Measurements from ENCODE around the gene ZNF276. TPM values are rescaled to one million over a fixed set of nuclear protein-coding genes. Genes with fewer than 3 reads are reported as not detected.
"Not testable (repeated sequence)": the region's sequence is repeated elsewhere in the genome, so short reads cannot be mapped to it uniquely, and the experiment has no call there.

ZNF276 gene
- total RNA-seq, 4 donors from 2014 or later, result 16.7 to 45.8 (median 18.2) TPM

GRCh38 chr16:89696670-89697128 is 24.6 kb upstream of the ZNF276 start:
- no peak for ATAC-seq
- H3K4me3 ChIP-seq, result no peak overlapping the region
- H3K36me3 ChIP-seq, result peaks cover 0 to 64% of the 10 kb centered on the region in 2 donors
- no peaks in the 10 kb centered on the region for H3K27me3 ChIP-seq
- no peaks in the 10 kb centered on the region for H3K9me3 ChIP-seq
- WGBS, 2 donors (ENCODE audit: low coverage in 1 of 2), result no CpG with 5 or more reads among the region's 18 CpGs
- TF ChIP-seq CTCF (IDR thresholded peaks at IDR 0.05) (no peak), POLR2AphosphoS5 (IDR thresholded peaks at IDR 0.05) (no peak), POLR2A (IDR thresholded peaks at IDR 0.05) (no peak), EP300 (IDR thresholded peaks at IDR 0.05) (no peak)
- peaks cover 0 to 22% (median 11%) of the 10 kb centered on the region in 3 donors for H3K4me1 ChIP-seq
- no peak overlapping the region for H3K27ac ChIP-seq

DNA sequence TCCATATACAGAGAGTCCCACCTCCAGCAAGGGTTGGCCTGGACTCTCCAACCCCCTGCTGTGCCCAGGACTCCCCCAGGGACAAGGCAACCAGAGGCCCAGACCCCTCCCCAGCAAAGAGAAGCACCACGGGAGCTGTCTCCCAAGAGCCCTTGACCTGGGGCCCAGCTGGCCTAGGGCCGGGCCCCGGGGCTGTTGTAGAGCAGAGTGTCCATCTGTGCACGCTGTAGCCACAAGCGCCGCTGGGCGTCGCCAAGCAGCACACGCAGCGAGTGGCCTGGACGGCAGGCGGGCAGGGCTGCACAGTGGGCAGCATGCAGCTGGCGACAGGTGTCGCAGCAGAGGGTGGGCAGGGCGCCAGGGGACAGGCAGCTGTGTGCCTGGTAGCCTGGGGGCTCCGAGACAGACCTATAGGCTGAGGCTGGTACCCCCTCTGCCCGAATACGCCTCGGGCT is 24.1 kb upstream of the ZNF276 start:
- no CpG with 5 or more reads among the region's 19 CpGs for whole genome bisulfite sequencing, 2 donors (ENCODE audit: low coverage in 1 of 2)
- peaks cover 0 to 59% of the 10 kb centered on the region in 2 donors for H3K36me3 ChIP-seq

GRCh38 chr16:89697616-89698331 is 23.6 kb upstream of the ZNF276 start:
- Histone ChIP-seq H3K27ac (no peak overlapping the region), H3K36me3 (peaks cover 0 to 53% of the 10 kb centered on the region in 2 donors), H3K4me3 (no peak overlapping the region), H3K9me3 (no peaks in the 10 kb centered on the region), H3K27me3 (peaks cover 2% of the 10 kb centered on the region), H3K4me1 (peaks cover 0 to 29% (median 17%) of the 10 kb centered on the region in 3 donors)
- TF ChIP-seq CTCF (IDR thresholded peaks at IDR 0.05) (no peak), POLR2AphosphoS5 (IDR thresholded peaks at IDR 0.05) (no peak), POLR2A (IDR thresholded peaks at IDR 0.05) (no peak), EP300 (IDR thresholded peaks at IDR 0.05) (no peak)
- 65% methylated on average over 5 of the region's 32 CpGs; no CpG with 5 or more reads in 1 of the 2 donors for WGBS, 2 donors (ENCODE audit: low coverage in 1 of 2)
- ATAC-seq, result no peak

More for the DNA sequence above, 24.1 kb upstream of the ZNF276 start:
- TF ChIP-seq EP300 (IDR thresholded peaks at IDR 0.05), result no peak
- TF ChIP-seq CTCF (IDR thresholded peaks at IDR 0.05), result no peak
- TF ChIP-seq POLR2A (IDR thresholded peaks at IDR 0.05), result no peak
- TF ChIP-seq POLR2AphosphoS5 (IDR thresholded peaks at IDR 0.05), result no peak
- Histone ChIP-seq H3K9me3 (no peaks in the 10 kb centered on the region), H3K4me1 (peaks cover 0 to 26% (median 16%) of the 10 kb centered on the region in 3 donors), H3K4me3 (no peak overlapping the region), H3K27ac (no peak overlapping the region), H3K27me3 (peaks cover 2% of the 10 kb centered on the region)
- no peak for ATAC-seq

- H3K4me3 ChIP-seq, H3K9me3 ChIP-seq, ATAC-seq, H3K27ac ChIP-seq: not testable (repeated sequence)
- peaks cover 11% of the 10 kb centered on the region for H3K27me3 ChIP-seq
- WGBS, 2 donors (ENCODE audit: low coverage in 1 of 2), result 93 to 100% methylated on average over 4 to 12 of the region's 14 CpGs
- peaks cover 0 to 29% (median 17%) of the 10 kb centered on the region in 3 donors for H3K4me1 ChIP-seq
- H3K36me3 ChIP-seq, result peaks cover 0 to 44% of the 10 kb centered on the region in 2 donors
Observed at GRCh38 chr16:89698717-89699116, 22.6 kb upstream of the ZNF276 start.

- Histone ChIP-seq H3K4me1 (peaks cover 0 to 29% (median 17%) of the 10 kb centered on the region in 3 donors), H3K27ac (peak overlapping the region in 3 of 4 donors; percentile 84 to 88 (median 85)), H3K36me3 (peaks cover 0 to 34% of the 10 kb centered on the region in 2 donors), H3K27me3 (peaks cover 17% of the 10 kb centered on the region), H3K4me3 (peak overlapping the region in 1 of 2 donors; percentile 82)
- WGBS, 2 donors (ENCODE audit: low coverage in 1 of 2), result 67% methylated on average over 1 of the region's 18 CpGs; no CpG with 5 or more reads in 1 of the 2 donors
- not testable (repeated sequence) for H3K9me3 ChIP-seq, ATAC-seq
Observed at GRCh38 chr16:89699629-89700099, 21.7 kb upstream of the ZNF276 start.

Data from gastroesophageal sphincter (tissue), 4 donors.